Mesenchymal stem cell (in vitro differentiated cells and primary cell): ENCODE data around the gene SMOC2.

Experiments used
- DNase-seq: peaks from one replicate; pipeline ENCODE4 v3.0.0-alpha.2; 2013
- H2AFZ ChIP-seq: one replicate; pipeline ENCODE4 v1.6.1; 2013; ENCODE audit warnings: low read depth, mild to moderate bottlenecking, control low read depth, inconsistent platforms, low read length, moderate library complexity
- H2AK5ac ChIP-seq: 2 replicates; pipeline ENCODE4 v1.6.1; 2013; ENCODE audit warnings: low read length, moderate library complexity, mild to moderate bottlenecking, inconsistent platforms; ENCODE audit not compliant: severe bottlenecking
- H2BK120ac ChIP-seq: one replicate; pipeline ENCODE4 v1.6.1; 2013; ENCODE audit warnings: low read depth, mild to moderate bottlenecking, inconsistent platforms, low read length, moderate library complexity
- H2BK12ac ChIP-seq, 2 experiments: one replicate each; pipeline ENCODE4 v1.6.1; 2013; ENCODE audit warnings: inconsistent platforms in 2 of 2, low read length in 2 of 2, mild to moderate bottlenecking in 2 of 2, moderate library complexity in 2 of 2, control low read depth in 1 of 2
- H2BK15ac ChIP-seq: one replicate; pipeline ENCODE4 v1.6.1; 2013; ENCODE audit warnings: mild to moderate bottlenecking, low read depth, inconsistent platforms; ENCODE audit not compliant: poor library complexity, severe bottlenecking
- H2BK5ac ChIP-seq: 2 replicates; pipeline ENCODE4 v1.6.1; 2013; ENCODE audit warnings: low read depth, mild to moderate bottlenecking, low read length, control low read depth, inconsistent platforms; ENCODE audit not compliant: poor library complexity, severe bottlenecking
- H3K14ac ChIP-seq, 2 experiments: one replicate each; pipeline ENCODE4 v1.6.1; 2013; ENCODE audit warnings: inconsistent platforms in 2 of 2, low read length in 2 of 2, control low read depth in 1 of 2, mild to moderate bottlenecking in 1 of 2, moderate library complexity in 1 of 2
- H3K18ac ChIP-seq, 2 experiments: one replicate each; pipeline ENCODE4 v1.6.1; 2013; ENCODE audit warnings: inconsistent platforms in 2 of 2, low read length in 2 of 2, control low read depth in 1 of 2, low read depth in 1 of 2, mild to moderate bottlenecking in 1 of 2
- H3K23ac ChIP-seq, 2 experiments: one replicate each; pipeline ENCODE4 v1.6.1; 2013; ENCODE audit warnings: inconsistent platforms in 2 of 2, low read length in 2 of 2, mild to moderate bottlenecking in 2 of 2, moderate library complexity in 2 of 2, control low read depth in 1 of 2
- H3K27ac ChIP-seq: 2 replicates; pipeline ENCODE4 v1.5.1; 2013; ENCODE audit warnings: mild to moderate bottlenecking, moderate library complexity, low read length, control low read depth, inconsistent platforms; ENCODE audit not compliant: poor library complexity, severe bottlenecking
- H3K27me3 ChIP-seq, 2 experiments: 2 replicates each; pipeline versions ENCODE4 v1.6.1 to v1.7.0; 2013; ENCODE audit warnings: low read length in 2 of 2, mild to moderate bottlenecking in 2 of 2, moderate library complexity in 2 of 2, control low read depth in 1 of 2, inconsistent platforms in 1 of 2; ENCODE audit not compliant: control insufficient read depth in 1 of 2, insufficient read depth in 1 of 2
- H3K36me3 ChIP-seq, 2 experiments: 2 replicates each; pipeline versions ENCODE4 v1.6.1 to v1.7.0; 2013; ENCODE audit warnings: low read length in 2 of 2, control low read depth in 1 of 2, inconsistent platforms in 1 of 2, low read depth in 1 of 2, mild to moderate bottlenecking in 1 of 2; ENCODE audit not compliant: insufficient read depth in 2 of 2, control insufficient read depth in 1 of 2
- H3K4ac ChIP-seq, 2 experiments: one replicate each; pipeline ENCODE4 v1.6.1; 2013; ENCODE audit warnings: inconsistent platforms in 2 of 2, low read length in 2 of 2, mild to moderate bottlenecking in 2 of 2, moderate library complexity in 2 of 2, control low read depth in 1 of 2, low read depth in 1 of 2
- H3K4me1 ChIP-seq: 2 replicates; pipeline ENCODE4 v1.6.1; 2013; ENCODE audit warnings: low read depth, low read length, control low read depth; ENCODE audit not compliant: control insufficient read depth, insufficient read depth
- H3K4me2 ChIP-seq: 2 replicates; pipeline ENCODE4 v1.6.1; 2013; ENCODE audit warnings: low read length, mild to moderate bottlenecking, inconsistent platforms; ENCODE audit not compliant: poor library complexity, severe bottlenecking
- H3K4me3 ChIP-seq, 2 experiments: 2 replicates each; pipeline versions ENCODE4 v1.5.1 to v1.7.0; 2013; ENCODE audit warnings: low read length in 2 of 2, mild to moderate bottlenecking in 2 of 2, control low read depth in 1 of 2, low read depth in 1 of 2; ENCODE audit not compliant: insufficient read depth in 1 of 2
- H3K79me1 ChIP-seq: replicated peaks from 2 replicates; pipeline ENCODE4 v1.6.1; 2013; ENCODE audit warnings: mild to moderate bottlenecking, control low read depth, low read length, inconsistent platforms; ENCODE audit not compliant: poor library complexity, severe bottlenecking
- H3K9ac ChIP-seq: 2 replicates; pipeline ENCODE4 v1.7.0; 2013; ENCODE audit warnings: mild to moderate bottlenecking, low read length, moderate library complexity
- H3K9me3 ChIP-seq: 2 replicates; pipeline ENCODE4 v1.7.0; 2013; ENCODE audit warnings: mild to moderate bottlenecking, low read length; ENCODE audit not compliant: control insufficient read depth
- H4K8ac ChIP-seq: one replicate; pipeline ENCODE4 v1.6.1; 2013; ENCODE audit warnings: inconsistent platforms, mild to moderate bottlenecking, low read length, moderate library complexity
- H4K91ac ChIP-seq: one replicate; pipeline ENCODE4 v1.6.1; 2013; ENCODE audit warnings: mild to moderate bottlenecking, low read length, inconsistent platforms
- WGBS: methylation state at CpG from one replicate; pipeline ENCODE4 v1.1.7; 2013; ENCODE audit warnings: mixed read lengths; 5-methylcytosine and 5-hydroxymethylcytosine counted together

SMOC2 gene

GRCh38 chr6:168581706-168582105 lies 140.7 kb downstream of the SMOC2 start:
- H2AK5ac ChIP-seq, result no peak overlapping the region
- no peaks in the 10 kb centered on the region for H3K9me3 ChIP-seq
- no peak for DNase-seq
- no peak overlapping the region for H3K4me3 ChIP-seq
- H3K9ac ChIP-seq, result no peak overlapping the region
- WGBS, result 85% methylated on average over 9 of the region's 9 CpGs
- no peak overlapping the region for H2BK120ac ChIP-seq
- H4K8ac ChIP-seq, result no peak overlapping the region
- H3K79me1 ChIP-seq, result no peaks in the 10 kb centered on the region
- H3K27ac ChIP-seq, result no peak overlapping the region
- H3K4ac ChIP-seq, result no peak overlapping the region
- H2BK12ac ChIP-seq, result no peak overlapping the region
- H3K18ac ChIP-seq, result no peak overlapping the region
- no peaks in the 10 kb centered on the region for H3K4me1 ChIP-seq
- H3K23ac ChIP-seq, result no peak overlapping the region
- H2AFZ ChIP-seq, result no peak overlapping the region
- H3K14ac ChIP-seq, result no peak overlapping the region
- H3K4me2 ChIP-seq, result no peak overlapping the region
- H2BK5ac ChIP-seq, result no peak overlapping the region
- no peak overlapping the region for H4K91ac ChIP-seq
- no peaks in the 10 kb centered on the region for H3K36me3 ChIP-seq
- peaks cover 3 to 11% of the 10 kb centered on the region in 2 experiments for H3K27me3 ChIP-seq
- no peak overlapping the region for H2BK15ac ChIP-seq

GRCh38 chr6:168582571-168582981 lies 141.6 kb downstream of the SMOC2 start:
- 87% methylated on average over 21 of the region's 21 CpGs for WGBS
- no peak for DNase-seq
- Histone ChIP-seq H3K18ac (no peak overlapping the region), H3K23ac (no peak overlapping the region), H2AFZ (no peak overlapping the region), H2AK5ac (no peak overlapping the region), H3K14ac (no peak overlapping the region), H4K91ac (no peak overlapping the region), H3K36me3 (no peaks in the 10 kb centered on the region), H2BK120ac (no peak overlapping the region), H3K4me3 (no peak overlapping the region), H2BK12ac (no peak overlapping the region), H3K4me1 (no peaks in the 10 kb centered on the region), H4K8ac (no peak overlapping the region), H2BK5ac (no peak overlapping the region), H3K79me1 (no peaks in the 10 kb centered on the region), H3K9me3 (no peaks in the 10 kb centered on the region), H3K4ac (no peak overlapping the region), H2BK15ac (no peak overlapping the region), H3K9ac (no peak overlapping the region), H3K27ac (no peak overlapping the region), H3K4me2 (no peak overlapping the region), H3K27me3 (peaks cover 3 to 5% of the 10 kb centered on the region in 2 experiments)

- no peak for DNase-seq
- no peak overlapping the region for H3K9ac ChIP-seq
- H3K14ac ChIP-seq, result no peak overlapping the region
- no peak overlapping the region for H2AK5ac ChIP-seq
- H2BK12ac ChIP-seq, result no peak overlapping the region
- no peak overlapping the region for H3K4me3 ChIP-seq
- H4K91ac ChIP-seq, result no peak overlapping the region
- WGBS, result 83% methylated on average over 6 of the region's 6 CpGs
- H2AFZ ChIP-seq, result no peak overlapping the region
- H3K4ac ChIP-seq, result no peak overlapping the region
- no peak overlapping the region for H2BK120ac ChIP-seq
- H3K18ac ChIP-seq, result no peak overlapping the region
- H2BK5ac ChIP-seq, result no peak overlapping the region
- no peak overlapping the region for H3K23ac ChIP-seq
- H3K4me1 ChIP-seq, result no peaks in the 10 kb centered on the region
- no peak overlapping the region for H2BK15ac ChIP-seq
- H3K79me1 ChIP-seq, result no peaks in the 10 kb centered on the region
- no peak overlapping the region for H3K4me2 ChIP-seq
- H3K27me3 ChIP-seq, result peaks cover 3 to 5% of the 10 kb centered on the region in 2 experiments
- no peaks in the 10 kb centered on the region for H3K9me3 ChIP-seq
- H4K8ac ChIP-seq, result no peak overlapping the region
- no peaks in the 10 kb centered on the region for H3K36me3 ChIP-seq
- no peak overlapping the region for H3K27ac ChIP-seq
These were observed 142.1 kb downstream of the SMOC2 start for GRCh38 chr6:168583126-168583525.

- 93% methylated on average over 9 of the region's 9 CpGs for WGBS
These were observed 142.8 kb downstream of the SMOC2 start for GRCh38 chr6:168583821-168584220.

More at GRCh38 chr6:168583821-168584220, 142.8 kb downstream of the SMOC2 start:
- Histone ChIP-seq H3K14ac (no peak overlapping the region), H3K9me3 (no peaks in the 10 kb centered on the region), H3K4me3 (no peak overlapping the region), H3K18ac (no peak overlapping the region), H3K4me1 (no peaks in the 10 kb centered on the region), H3K36me3 (no peaks in the 10 kb centered on the region), H3K27me3 (peaks cover 3 to 5% of the 10 kb centered on the region in 2 experiments), H4K8ac (no peak overlapping the region), H3K79me1 (no peaks in the 10 kb centered on the region), H2BK12ac (no peak overlapping the region), H4K91ac (no peak overlapping the region), H3K9ac (no peak overlapping the region), H3K23ac (no peak overlapping the region), H2AK5ac (no peak overlapping the region), H2BK5ac (no peak overlapping the region), H3K4me2 (no peak overlapping the region), H3K27ac (no peak overlapping the region), H2BK15ac (no peak overlapping the region), H3K4ac (no peak overlapping the region), H2AFZ (no peak overlapping the region), H2BK120ac (no peak overlapping the region)
- DNase-seq, result no peak
